Osteoblast (primary cell): Measurements from ENCODE around the gene HOXB7. TPM values are rescaled to one million over a fixed set of nuclear protein-coding genes. Genes with fewer than 3 reads are reported as not detected.

Experiments used
- DNase-seq: peaks from one replicate; pipeline ENCODE4 v3.0.0; 2011; ENCODE audit warnings: low spot score, mixed read lengths; ENCODE audit not compliant: insufficient read length; ENCODE audit errors: missing footprints
- H2AFZ ChIP-seq: 2 replicates; pipeline ENCODE4 v1.6.0; 2011; ENCODE audit warnings: mild to moderate bottlenecking, low read length
- H3K27ac ChIP-seq: 2 replicates; pipeline ENCODE4 v1.5.1; 2011; ENCODE audit warnings: mild to moderate bottlenecking, low read depth, low read length, moderate library complexity
- H3K27me3 ChIP-seq: 2 replicates; pipeline ENCODE4 v1.6.0; 2012; ENCODE audit warnings: mild to moderate bottlenecking, control low read depth, inconsistent platforms, low read length, moderate library complexity; ENCODE audit not compliant: insufficient read depth
- H3K36me3 ChIP-seq: 2 replicates; pipeline ENCODE4 v1.5.1; 2011; ENCODE audit warnings: mild to moderate bottlenecking, low read length, control low read depth, moderate library complexity; ENCODE audit not compliant: insufficient read depth
- H3K4me1 ChIP-seq: 2 replicates; pipeline ENCODE4 v1.5.1; 2011; ENCODE audit warnings: mild to moderate bottlenecking, low read length, control low read depth, moderate library complexity; ENCODE audit not compliant: insufficient read depth
- H3K4me2 ChIP-seq: 2 replicates; pipeline ENCODE4 v1.6.0; 2011; ENCODE audit warnings: mild to moderate bottlenecking, low read length; ENCODE audit not compliant: insufficient read depth
- H3K4me3 ChIP-seq: fragments of 200-600 bp; sonication (generic); 3 replicates; pipeline ENCODE4 v1.5.1; 2012; ENCODE audit warnings: mild to moderate bottlenecking, low read length, inconsistent platforms; ENCODE audit not compliant: insufficient read depth
- H3K79me2 ChIP-seq: 2 replicates; pipeline ENCODE4 v1.6.0; 2012; ENCODE audit warnings: mild to moderate bottlenecking, low read length, control low read depth, inconsistent platforms; ENCODE audit not compliant: insufficient read depth
- H3K9me3 ChIP-seq: 2 replicates; pipeline ENCODE4 v1.5.1; 2011; ENCODE audit warnings: low read depth, low read length, control low read depth
- H4K20me1 ChIP-seq: 2 replicates; pipeline ENCODE4 v1.6.0; 2012; ENCODE audit warnings: mild to moderate bottlenecking, low read length, control low read depth; ENCODE audit not compliant: insufficient read depth
- CTCF ChIP-seq: IDR thresholded peaks from 2 replicates; pipeline ENCODE4 v1.5.1; 2011; ENCODE audit warnings: mild to moderate bottlenecking, low read depth, low read length, moderate library complexity; ENCODE audit errors: extremely low read depth
- total RNA-seq: library from RNA; depleted of rRNA; stranded (reverse); fragments of >200 nt; gene quantifications from 2 replicates; pipeline ENCODE4 v1.2.3, GENCODE V29; 2012

The HOXB7 gene
- total RNA-seq, 1 donor: 0.36 TPM

GRCh38 chr17:48619826-48620449 is 9.1 kb upstream of the HOXB7 start:
- no peak for TF ChIP-seq CTCF
- Histone ChIP-seq H3K9me3 (no peaks in the 10 kb centered on the region), H3K4me2 (no peak overlapping the region), H4K20me1 (peaks cover 13% of the 10 kb centered on the region), H3K27ac (no peak overlapping the region), H3K4me1 (no peaks in the 10 kb centered on the region), H3K79me2 (no peaks in the 10 kb centered on the region), H3K4me3 (no peak overlapping the region), H2AFZ (no peak overlapping the region), H3K36me3 (no peaks in the 10 kb centered on the region), H3K27me3 (peaks cover 100% of the 10 kb centered on the region)
- DNase-seq: no peak

- H3K4me3 ChIP-seq: no peak overlapping the region
- no peak overlapping the region for H3K27ac ChIP-seq
- H3K4me2 ChIP-seq: no peak overlapping the region
- H4K20me1 ChIP-seq: peaks cover 13% of the 10 kb centered on the region
- no peaks in the 10 kb centered on the region for H3K4me1 ChIP-seq
- TF ChIP-seq CTCF: peak; percentile 92
- no peak overlapping the region for H2AFZ ChIP-seq
- no peaks in the 10 kb centered on the region for H3K79me2 ChIP-seq
- H3K27me3 ChIP-seq: peaks cover 98% of the 10 kb centered on the region
- no peaks in the 10 kb centered on the region for H3K9me3 ChIP-seq
- DNase-seq: peak; percentile 100
- no peaks in the 10 kb centered on the region for H3K36me3 ChIP-seq
Measured at GRCh38 chr17:48618256-48618896, 7.6 kb upstream of the HOXB7 start.

- no peak for DNase-seq
- H3K27me3 ChIP-seq: peaks cover 97% of the 10 kb centered on the region
- H4K20me1 ChIP-seq: peaks cover 13% of the 10 kb centered on the region
- H3K4me1 ChIP-seq: no peaks in the 10 kb centered on the region
- no peak overlapping the region for H3K4me2 ChIP-seq
- no peak overlapping the region for H3K4me3 ChIP-seq
- H3K36me3 ChIP-seq: no peaks in the 10 kb centered on the region
- no peaks in the 10 kb centered on the region for H3K9me3 ChIP-seq
- no peaks in the 10 kb centered on the region for H3K79me2 ChIP-seq
- no peak for TF ChIP-seq CTCF
- H2AFZ ChIP-seq: no peak overlapping the region
- H3K27ac ChIP-seq: no peak overlapping the region
Measured at GRCh38 chr17:48617471-48618255, 6.8 kb upstream of the HOXB7 start.
